Rectal smooth muscle tissue (tissue), 1 donor: ENCODE data around the gene PKNOX2.

Source experiments
- H3K27ac ChIP-seq: one replicate; pipeline ENCODE4 v1.7.0; 2013; ENCODE audit warnings: low read depth, low read length, inconsistent platforms
- H3K27me3 ChIP-seq: one replicate; pipeline ENCODE4 v1.7.0; 2013; ENCODE audit warnings: low read length; ENCODE audit not compliant: control insufficient read depth, insufficient read depth
- H3K36me3 ChIP-seq: one replicate; pipeline ENCODE4 v1.7.0; 2013; ENCODE audit warnings: low read length; ENCODE audit not compliant: control insufficient read depth, insufficient read depth
- H3K4me1 ChIP-seq: one replicate; pipeline ENCODE4 v1.7.0; 2013; ENCODE audit warnings: low read length; ENCODE audit not compliant: control insufficient read depth, insufficient read depth
- H3K4me3 ChIP-seq: one replicate; pipeline ENCODE4 v1.7.0; 2013; ENCODE audit warnings: low read length
- H3K9ac ChIP-seq: one replicate; pipeline ENCODE4 v1.7.0; 2013; ENCODE audit warnings: low read length

The PKNOX2 gene

GRCh38 chr11:125253795-125254525 lies 89.4 kb downstream of the PKNOX2 start:
- Histone ChIP-seq H3K27ac (no peak overlapping the region), H3K27me3 (no peaks in the 10 kb centered on the region), H3K36me3 (no peaks in the 10 kb centered on the region), H3K4me3 (no peak overlapping the region), H3K4me1 (no peaks in the 10 kb centered on the region), H3K9ac (no peak overlapping the region)

GRCh38 chr11:125256541-125257189 lies 92.1 kb downstream of the PKNOX2 start:
- Histone ChIP-seq H3K4me1 (peaks cover under 1% of the 10 kb centered on the region), H3K9ac (no peak overlapping the region), H3K27ac (no peak overlapping the region), H3K4me3 (no peak overlapping the region), H3K27me3 (no peaks in the 10 kb centered on the region), H3K36me3 (no peaks in the 10 kb centered on the region)

GRCh38 chr11:125257190-125257579 lies 92.6 kb downstream of the PKNOX2 start:
- Histone ChIP-seq H3K27ac (no peak overlapping the region), H3K9ac (no peak overlapping the region), H3K4me3 (no peak overlapping the region), H3K4me1 (peaks cover 3% of the 10 kb centered on the region), H3K36me3 (no peaks in the 10 kb centered on the region), H3K27me3 (no peaks in the 10 kb centered on the region)

DNA sequence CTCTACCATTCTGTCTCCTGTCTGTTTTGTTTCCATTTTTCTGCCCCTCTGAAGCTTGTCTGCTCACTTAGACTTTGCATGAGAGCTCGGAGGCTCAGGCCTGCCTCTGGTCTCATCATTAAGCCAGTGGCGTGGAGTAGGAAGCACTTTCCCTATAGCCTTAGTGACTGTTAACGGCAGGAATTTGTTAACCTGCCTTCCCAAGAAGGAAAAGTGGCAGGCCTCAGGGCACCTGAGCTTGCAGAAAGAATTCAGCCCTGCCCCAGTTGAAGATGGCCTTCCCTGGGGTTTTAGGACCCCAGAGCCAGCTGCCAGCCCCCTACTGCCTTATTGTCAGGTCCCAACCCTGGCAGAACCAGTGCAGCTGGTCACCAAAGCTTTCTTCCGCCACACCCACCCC lies 93.2 kb downstream of the PKNOX2 start:
- H3K4me3 ChIP-seq: no peak overlapping the region
- no peak overlapping the region for H3K27ac ChIP-seq
- no peaks in the 10 kb centered on the region for H3K36me3 ChIP-seq
- H3K9ac ChIP-seq: no peak overlapping the region
- no peaks in the 10 kb centered on the region for H3K27me3 ChIP-seq
- H3K4me1 ChIP-seq: peaks cover 3% of the 10 kb centered on the region

DNA sequence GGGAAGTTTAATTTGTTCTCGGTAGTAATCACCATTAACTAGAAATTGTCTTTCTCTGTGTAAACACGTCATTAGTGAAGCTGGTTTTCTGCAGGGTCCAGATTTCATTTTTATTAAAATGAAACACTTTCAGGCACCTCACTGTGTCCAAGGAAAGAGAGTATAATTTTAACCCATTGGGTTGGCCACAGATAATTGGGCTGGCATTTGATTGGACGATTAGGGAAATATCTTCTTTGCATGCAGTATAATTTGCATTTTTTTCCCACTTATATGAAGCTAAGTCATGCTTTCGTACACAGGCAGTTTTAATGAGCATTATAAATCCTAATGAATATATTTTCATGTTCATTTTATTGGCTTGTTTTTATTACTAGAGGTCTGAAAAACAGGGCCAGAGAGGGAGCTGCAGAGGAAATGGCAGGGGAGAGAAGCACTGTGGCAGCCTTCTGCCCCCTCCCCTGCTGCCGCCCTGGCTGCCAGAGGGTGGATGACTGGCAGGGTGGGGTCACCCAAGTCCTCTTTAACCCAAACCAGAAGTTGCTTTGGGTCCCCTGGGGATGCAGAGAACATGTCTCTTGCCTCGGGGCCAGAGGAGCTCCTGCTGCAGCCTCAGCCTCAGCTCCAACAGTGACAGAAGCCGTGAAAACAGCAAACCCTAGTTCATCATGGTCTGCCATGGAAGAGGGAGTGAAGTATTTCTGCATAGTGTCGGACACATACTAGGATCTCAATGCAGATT lies 93.9 kb downstream of the PKNOX2 start:
- Histone ChIP-seq H3K27me3 (no peaks in the 10 kb centered on the region), H3K27ac (no peak overlapping the region), H3K9ac (no peak overlapping the region), H3K4me1 (peaks cover 5% of the 10 kb centered on the region), H3K36me3 (no peaks in the 10 kb centered on the region), H3K4me3 (no peak overlapping the region)

DNA sequence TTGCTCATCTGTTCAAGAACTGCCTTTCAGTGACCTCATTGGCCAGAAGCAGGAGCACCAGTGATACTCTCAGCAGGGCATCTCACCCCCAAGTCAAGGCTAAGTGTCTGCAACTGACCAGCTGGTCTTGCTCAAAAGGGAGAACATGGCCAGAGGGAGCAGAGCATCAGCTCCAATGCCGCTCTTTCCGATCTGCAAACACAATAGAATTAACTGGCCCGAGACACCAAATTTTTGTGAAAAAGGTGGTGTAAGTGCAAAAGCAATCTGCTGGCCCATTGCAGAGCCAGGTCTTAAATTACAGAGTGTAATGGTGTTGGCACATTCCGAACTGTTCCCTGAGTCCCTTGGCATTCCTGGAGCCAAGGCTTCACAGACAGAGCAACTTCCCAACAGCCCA lies 97.0 kb downstream of the PKNOX2 start:
- Histone ChIP-seq H3K9ac (no peak overlapping the region), H3K27ac (no peak overlapping the region), H3K4me3 (no peak overlapping the region), H3K27me3 (no peaks in the 10 kb centered on the region), H3K4me1 (peaks cover 5% of the 10 kb centered on the region), H3K36me3 (no peaks in the 10 kb centered on the region)

DNA sequence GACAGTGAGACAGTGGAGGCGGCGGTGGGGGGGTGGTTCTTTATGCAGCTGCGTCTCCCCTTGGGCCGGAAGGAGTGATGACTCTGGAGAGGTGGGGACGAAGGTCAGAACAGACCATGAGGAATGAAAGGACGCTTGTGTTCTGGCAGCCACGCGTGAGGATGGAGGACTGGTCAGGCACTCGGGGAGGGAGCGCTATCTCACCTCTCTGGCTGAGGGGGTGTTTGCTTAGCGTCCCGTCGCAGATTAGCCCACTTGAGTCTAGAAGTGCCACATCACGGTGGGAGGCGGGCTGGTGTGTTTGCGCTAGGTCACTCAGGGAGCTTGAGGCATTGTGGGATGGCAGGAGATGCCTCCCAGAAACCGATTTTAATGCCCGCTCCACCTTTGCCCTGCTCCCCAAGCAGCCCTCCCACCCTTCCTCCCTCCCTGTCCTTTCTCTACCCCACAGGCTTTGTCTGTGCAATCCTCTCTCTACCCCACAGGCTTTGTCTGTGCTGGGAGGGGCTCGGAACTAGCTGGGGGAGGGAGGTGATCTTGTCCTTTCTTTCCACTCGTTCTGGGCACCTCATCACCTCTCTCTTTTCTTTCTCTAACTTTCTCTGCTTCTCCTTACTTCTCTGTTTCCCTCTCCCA lies 97.8 kb downstream of the PKNOX2 start:
- Histone ChIP-seq H3K4me3 (no peak overlapping the region), H3K36me3 (no peaks in the 10 kb centered on the region), H3K27me3 (no peaks in the 10 kb centered on the region), H3K27ac (no peak overlapping the region), H3K4me1 (peaks cover 5% of the 10 kb centered on the region), H3K9ac (no peak overlapping the region)

DNA sequence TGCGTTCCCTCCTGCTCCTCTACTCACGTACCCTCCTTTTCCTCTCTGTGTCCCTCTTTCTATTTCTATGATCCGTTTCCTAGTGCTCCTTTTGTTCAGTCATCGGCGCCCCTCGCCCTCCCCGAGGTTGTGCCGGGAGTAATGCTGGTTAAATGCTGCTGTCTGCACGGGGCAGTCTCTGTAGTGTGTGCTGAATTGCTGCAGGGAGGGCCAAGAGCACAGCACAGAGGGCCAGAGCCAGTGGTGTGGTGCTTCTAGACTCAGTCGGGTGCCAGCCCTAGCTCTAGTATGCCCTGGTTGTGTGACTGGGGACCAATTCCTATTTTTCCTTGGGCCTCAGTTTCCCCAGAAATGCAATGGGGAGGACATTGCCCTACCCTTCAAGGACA lies 98.3 kb downstream of the PKNOX2 start:
- Histone ChIP-seq H3K27me3 (no peaks in the 10 kb centered on the region), H3K4me1 (peaks cover 5% of the 10 kb centered on the region), H3K9ac (no peak overlapping the region), H3K36me3 (no peaks in the 10 kb centered on the region), H3K4me3 (no peak overlapping the region), H3K27ac (peak overlapping the region; percentile 24)

DNA sequence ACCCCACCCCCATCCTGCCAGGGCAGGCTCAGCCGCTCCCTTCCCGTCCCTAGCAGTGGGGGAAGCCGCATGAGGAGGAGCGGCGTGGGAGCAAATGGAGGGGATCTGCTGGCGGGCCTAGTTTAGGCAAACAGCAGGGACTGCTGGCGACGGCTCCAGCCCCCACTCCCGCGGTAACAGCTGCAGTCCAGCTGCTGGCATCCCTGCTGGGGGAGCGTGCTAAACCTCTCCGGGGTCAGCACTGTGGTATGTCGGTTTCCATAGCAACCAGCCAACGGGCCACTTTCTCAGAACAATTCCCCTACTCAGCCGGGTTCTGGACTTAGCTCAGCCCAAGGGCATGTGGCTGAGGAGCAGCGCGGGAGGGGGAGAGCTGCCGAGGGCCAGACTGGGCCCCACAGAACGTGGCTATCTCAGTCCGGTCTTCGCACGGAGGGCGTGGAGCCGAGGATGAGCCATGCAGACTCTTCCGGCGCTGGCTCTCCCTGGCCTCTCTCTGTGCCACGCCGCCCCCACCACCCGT lies 98.8 kb downstream of the PKNOX2 start:
- peak overlapping the region; percentile 9 for H3K4me3 ChIP-seq
- H3K36me3 ChIP-seq: no peaks in the 10 kb centered on the region
- no peak overlapping the region for H3K9ac ChIP-seq
- no peaks in the 10 kb centered on the region for H3K27me3 ChIP-seq
- H3K27ac ChIP-seq: peak overlapping the region; percentile 24
- peaks cover 5% of the 10 kb centered on the region for H3K4me1 ChIP-seq

GRCh38 chr11:125264100-125265022 lies 99.8 kb downstream of the PKNOX2 start:
- H3K27me3 ChIP-seq: no peaks in the 10 kb centered on the region
- no peak overlapping the region for H3K9ac ChIP-seq
- no peak overlapping the region for H3K4me3 ChIP-seq
- H3K4me1 ChIP-seq: peaks cover 5% of the 10 kb centered on the region
- H3K27ac ChIP-seq: no peak overlapping the region
- no peaks in the 10 kb centered on the region for H3K36me3 ChIP-seq

DNA sequence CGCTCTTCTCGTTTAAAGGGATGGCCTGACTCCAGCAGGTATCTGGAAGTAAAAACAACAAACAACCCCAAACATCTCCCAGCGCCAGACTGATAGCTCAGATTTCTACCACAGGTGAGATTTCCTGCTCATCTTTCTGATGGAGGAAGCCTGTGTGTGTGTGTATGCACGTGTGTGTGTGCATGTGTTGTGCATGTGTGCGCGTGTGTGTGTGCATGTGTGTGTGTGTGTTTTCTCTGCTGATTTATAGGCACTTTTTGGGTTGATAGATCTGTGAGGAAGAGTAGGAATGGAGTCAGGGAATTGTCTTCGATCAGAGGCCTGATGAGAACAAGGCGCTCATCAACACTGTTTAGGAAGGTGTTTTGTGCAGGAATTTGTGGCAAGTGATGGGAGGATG lies 103.0 kb downstream of the PKNOX2 start:
- Histone ChIP-seq H3K4me1 (peaks cover 5% of the 10 kb centered on the region), H3K36me3 (no peaks in the 10 kb centered on the region), H3K27ac (no peak overlapping the region), H3K27me3 (no peaks in the 10 kb centered on the region), H3K4me3 (no peak overlapping the region), H3K9ac (no peak overlapping the region)
